OCI-LY1 (cell line): ENCODE results near the gene SRMS.

Source experiments
- H2AFZ ChIP-seq: fragments of 200-600 bp; sonication (generic), shearing (Covaris generic); 2 replicates; pipeline ENCODE4 v1.6.0; 2014; ENCODE audit warnings: antibody characterized with exemption, mild to moderate bottlenecking, low read length
- H3F3A ChIP-seq: fragments of 200-600 bp; sonication (generic), shearing (Covaris generic); 2 replicates; pipeline ENCODE4 v1.6.0; 2014; ENCODE audit warnings: mild to moderate bottlenecking, antibody characterized with exemption, low read length, moderate library complexity; ENCODE audit not compliant: insufficient read depth
- H3K27ac ChIP-seq: fragments of 200-600 bp; sonication (generic); 2 replicates; pipeline ENCODE4 v1.5.1; 2014; ENCODE audit warnings: low read length, mixed run types, mild to moderate bottlenecking, low read depth; ENCODE audit not compliant: poor library complexity, severe bottlenecking
- H3K27me3 ChIP-seq: fragments of 200-600 bp; sonication (generic); 2 replicates; pipeline ENCODE4 v1.6.0; 2014; ENCODE audit warnings: antibody characterized with exemption, mild to moderate bottlenecking, low read length, moderate library complexity; ENCODE audit not compliant: insufficient read depth
- H3K36me3 ChIP-seq: fragments of 200-600 bp; sonication (generic); 2 replicates; pipeline ENCODE4 v1.6.1; 2014; ENCODE audit warnings: mild to moderate bottlenecking, antibody characterized with exemption, low read length, moderate library complexity, mixed read lengths; ENCODE audit not compliant: insufficient read depth
- H3K4me1 ChIP-seq: fragments of 200-600 bp; sonication (generic); 2 replicates; pipeline ENCODE4 v1.5.1; 2014; ENCODE audit warnings: mild to moderate bottlenecking, low read length, moderate library complexity; ENCODE audit not compliant: insufficient read depth, severe bottlenecking
- H3K4me2 ChIP-seq: fragments of 200-600 bp; sonication (generic), shearing (Covaris generic); 2 replicates; pipeline ENCODE4 v1.6.1; 2014; ENCODE audit warnings: low read length
- H3K4me3 ChIP-seq: fragments of 200-600 bp; sonication (generic); 2 replicates; pipeline ENCODE4 v1.5.1; 2014; ENCODE audit warnings: low read length, low read depth, mild to moderate bottlenecking, mixed read lengths; ENCODE audit not compliant: poor library complexity, severe bottlenecking
- H3K79me2 ChIP-seq: fragments of 200-600 bp; shearing (Covaris generic); 2 replicates; pipeline ENCODE4 v1.6.1; 2016; ENCODE audit warnings: mixed run types, low read length, mixed read lengths; ENCODE audit not compliant: insufficient read depth
- H3K9ac ChIP-seq: fragments of 200-600 bp; sonication (generic), shearing (Covaris generic); 2 replicates; pipeline ENCODE4 v1.6.1; 2014; ENCODE audit warnings: mild to moderate bottlenecking, low read length, mixed read lengths
- H3K9me2 ChIP-seq: fragments of 200-600 bp; sonication (generic), shearing (Covaris generic); 2 replicates; pipeline ENCODE4 v1.6.1; 2014; ENCODE audit warnings: low read depth, mild to moderate bottlenecking, low read length, mixed read lengths
- H3K9me3 ChIP-seq: fragments of 200-600 bp; shearing (Covaris generic); 2 replicates; pipeline ENCODE4 v1.6.1; 2014; ENCODE audit warnings: low read length, mixed read lengths
- H4K20me1 ChIP-seq: fragments of 200-600 bp; sonication (generic), shearing (Covaris generic); 2 replicates; pipeline ENCODE4 v1.6.0; 2016; ENCODE audit warnings: mild to moderate bottlenecking, low read length; ENCODE audit not compliant: insufficient read depth
- CTCF ChIP-seq: fragments of 200-600 bp; sonication (generic), shearing (Covaris generic); IDR thresholded peaks from 2 replicates; pipeline ENCODE4 v1.5.1; 2017; ENCODE audit warnings: mild to moderate bottlenecking, antibody characterized with exemption, low read length, moderate library complexity, mixed read lengths
- EZH2 ChIP-seq: fragments of 200-600 bp; sonication (generic), shearing (Covaris generic); IDR thresholded peaks from 2 replicates; pipeline ENCODE4 v1.8.0; 2017; ENCODE audit warnings: borderline replicate concordance, mixed run types, mild to moderate bottlenecking, antibody characterized with exemption, low read length, moderate library complexity, mixed read lengths

Gene SRMS

GRCh38 chr20:63532449-63532971, 15.0 kb downstream of the SRMS start:
- Histone ChIP-seq H2AFZ (no peak overlapping the region), H3K9me3 (no peaks in the 10 kb centered on the region), H3K4me1 (peaks cover 11% of the 10 kb centered on the region), H3K36me3 (no peaks in the 10 kb centered on the region), H4K20me1 (no peaks in the 10 kb centered on the region), H3K79me2 (no peaks in the 10 kb centered on the region), H3K4me3 (no peak overlapping the region), H3K27me3 (peaks cover 12% of the 10 kb centered on the region; the same call in 1 of the 2 replicates), H3K27ac (no peak overlapping the region), H3F3A (no peaks in the 10 kb centered on the region), H3K9me2 (no peaks in the 10 kb centered on the region), H3K9ac (no peak overlapping the region), H3K4me2 (no peak overlapping the region)
- TF ChIP-seq EZH2: no peak

GRCh38 chr20:63531686-63532448, 15.7 kb downstream of the SRMS start:
- H3K9me2 ChIP-seq: no peaks in the 10 kb centered on the region
- peaks cover 4% of the 10 kb centered on the region for H3K4me1 ChIP-seq
- TF ChIP-seq CTCF (no peak), EZH2 (no peak)
- H2AFZ ChIP-seq: no peak overlapping the region
- no peak overlapping the region for H3K9ac ChIP-seq
- no peaks in the 10 kb centered on the region for H3K9me3 ChIP-seq
- H3K4me3 ChIP-seq: no peak overlapping the region
- H3K27me3 ChIP-seq: peaks cover 12% of the 10 kb centered on the region; the same call in 1 of the 2 replicates
- no peaks in the 10 kb centered on the region for H3K79me2 ChIP-seq
- H3F3A ChIP-seq: no peaks in the 10 kb centered on the region
- no peaks in the 10 kb centered on the region for H4K20me1 ChIP-seq
- no peak overlapping the region for H3K27ac ChIP-seq
- no peaks in the 10 kb centered on the region for H3K36me3 ChIP-seq
- no peak overlapping the region for H3K4me2 ChIP-seq

GRCh38 chr20:63530788-63531160, 16.8 kb downstream of the SRMS start:
- Histone ChIP-seq H3K4me3 (no peak overlapping the region), H3F3A (no peaks in the 10 kb centered on the region), H3K27ac (no peak overlapping the region), H3K79me2 (no peaks in the 10 kb centered on the region), H3K9ac (no peak overlapping the region), H3K36me3 (no peaks in the 10 kb centered on the region), H2AFZ (no peak overlapping the region), H3K9me3 (no peaks in the 10 kb centered on the region), H4K20me1 (no peaks in the 10 kb centered on the region), H3K4me2 (no peak overlapping the region), H3K9me2 (no peaks in the 10 kb centered on the region), H3K27me3 (peaks cover 12% of the 10 kb centered on the region; the same call in 1 of the 2 replicates), H3K4me1 (no peaks in the 10 kb centered on the region)
- TF ChIP-seq EZH2 (no peak), CTCF (no peak)
